Measurements from ENCODE around the gene SPATA2L. TPM values are rescaled to one million over a fixed set of nuclear protein-coding genes. Genes with fewer than 3 reads are reported as not detected.

SPATA2L gene
- total RNA-seq, 1 donor from 2014 or later: 20.0 TPM

DNA sequence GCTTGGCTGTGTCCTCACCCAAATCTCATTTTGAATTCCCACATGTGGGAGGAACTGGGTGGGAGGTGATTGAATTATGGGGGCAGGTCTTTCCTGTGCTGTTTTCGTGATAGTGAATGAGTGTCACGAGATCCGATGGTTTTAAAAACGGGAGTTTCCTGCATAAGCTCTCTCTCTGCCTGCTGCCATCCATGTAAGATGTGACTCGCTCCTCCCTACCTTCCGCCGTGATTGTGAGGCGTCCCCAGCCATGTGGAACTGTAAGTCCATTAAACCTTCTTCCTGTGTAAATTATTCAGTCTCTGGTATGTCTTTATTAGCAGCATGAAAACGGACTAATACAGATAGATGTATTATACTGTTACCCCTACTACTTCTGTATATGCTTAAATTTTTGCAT lies 40.3 kb downstream of the SPATA2L start:
- no peak for FAIRE-seq

GRCh38 chr16:89660146-89660545 lies 41.4 kb downstream of the SPATA2L start:
- FAIRE-seq: no peak

More for the DNA sequence above, 40.3 kb downstream of the SPATA2L start:
- DNase-seq (ENCODE audit: low spot score in 2 of 2): no peak

GRCh38 chr16:89658221-89658879 lies 43.2 kb downstream of the SPATA2L start:
- FAIRE-seq (no peak), DNase-seq (ENCODE audit: low spot score in 2 of 2) (no peak)

More at GRCh38 chr16:89660146-89660545, 41.4 kb downstream of the SPATA2L start:
- DNase-seq (ENCODE audit: low spot score in 2 of 2): no peak

DNA sequence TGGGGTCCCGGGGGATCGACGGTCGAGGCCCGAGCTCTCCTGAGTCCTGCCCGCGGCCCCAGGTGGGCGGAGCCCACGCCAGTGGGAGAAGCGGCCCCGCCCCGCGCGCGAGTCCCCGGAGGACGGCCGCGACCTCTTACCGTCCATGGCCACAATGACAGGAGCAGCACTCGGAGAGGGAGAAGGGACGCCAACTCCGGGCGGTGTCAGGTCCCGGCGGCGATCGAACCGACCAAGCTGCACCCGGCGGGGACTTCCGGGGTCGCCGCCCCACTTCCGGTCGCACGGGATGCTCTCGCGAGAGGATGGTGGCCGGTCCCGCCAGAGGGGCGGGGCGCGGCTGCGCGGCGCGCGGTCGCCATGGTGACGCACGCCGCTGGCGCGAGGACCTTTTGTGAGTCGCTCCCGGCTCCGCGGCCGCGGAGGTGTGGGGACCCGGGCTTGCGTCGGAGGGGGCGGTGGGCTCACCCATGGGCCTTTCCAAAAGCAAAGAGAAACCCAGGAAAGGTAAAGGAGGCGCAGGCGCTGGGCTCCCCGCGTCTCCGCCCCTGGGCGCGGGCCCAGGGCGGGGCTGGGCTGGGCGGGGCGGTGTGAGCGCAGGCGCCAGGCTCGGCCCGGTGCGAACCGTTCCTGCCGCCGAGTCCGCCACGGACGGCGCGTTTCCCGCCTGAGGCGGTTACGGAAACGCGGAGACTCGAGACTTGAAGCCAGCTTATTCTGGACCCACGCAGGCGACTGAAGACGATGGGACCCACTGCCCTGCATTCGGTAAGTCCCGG lies 43.9 kb downstream of the SPATA2L start, which contains the start of the genes CHMP1A and SPATA33:
Gene CHMP1A (minus strand): TSS at position 267 of the 779 bp plus-strand sequence. CDS start 120 bp downstream, at position 147.
Gene SPATA33 (plus strand): TSS at position 395 of the 779 bp plus-strand sequence. CDS start 76 bp downstream, at position 471.
- FAIRE-seq: no peak
- peak; percentile 98 for DNase-seq (ENCODE audit: low spot score in 2 of 2)

- no peak for FAIRE-seq
These were observed 44.9 kb downstream of the SPATA2L start for GRCh38 chr16:89656435-89657121.

DNA sequence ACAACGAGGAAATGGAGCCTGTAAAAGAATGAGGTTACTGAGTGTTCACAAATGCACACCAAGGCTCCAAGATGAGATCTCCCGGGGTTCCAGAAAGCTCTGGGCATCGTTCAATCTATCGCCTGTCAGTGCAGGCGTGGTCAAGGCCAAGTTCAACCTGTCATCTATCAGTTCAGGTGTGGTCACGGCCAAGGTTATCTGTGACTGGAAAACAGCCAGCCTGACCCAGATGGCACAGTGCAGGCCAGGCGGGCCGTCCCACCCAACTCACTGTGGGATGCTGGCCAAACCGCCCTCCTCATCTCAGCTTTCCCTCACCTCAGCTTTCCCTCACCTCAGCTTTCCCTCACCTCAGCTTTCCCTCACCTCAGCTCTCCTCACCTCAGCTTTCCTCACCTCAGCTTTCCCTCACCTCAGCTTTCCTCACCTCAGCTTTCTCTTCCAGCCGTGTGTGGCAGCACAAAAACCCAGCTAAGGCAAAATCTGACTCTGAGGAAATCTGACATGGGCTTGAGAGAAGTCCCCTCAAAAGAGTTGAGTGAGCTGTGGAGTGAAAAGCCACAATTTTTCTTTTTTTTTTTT lies 46.4 kb downstream of the SPATA2L start:
- DNase-seq (ENCODE audit: low spot score in 2 of 2) (no peak), FAIRE-seq (no peak)

More at GRCh38 chr16:89656435-89657121, 44.9 kb downstream of the SPATA2L start:
- DNase-seq (ENCODE audit: low spot score in 2 of 2): no peak

DNA sequence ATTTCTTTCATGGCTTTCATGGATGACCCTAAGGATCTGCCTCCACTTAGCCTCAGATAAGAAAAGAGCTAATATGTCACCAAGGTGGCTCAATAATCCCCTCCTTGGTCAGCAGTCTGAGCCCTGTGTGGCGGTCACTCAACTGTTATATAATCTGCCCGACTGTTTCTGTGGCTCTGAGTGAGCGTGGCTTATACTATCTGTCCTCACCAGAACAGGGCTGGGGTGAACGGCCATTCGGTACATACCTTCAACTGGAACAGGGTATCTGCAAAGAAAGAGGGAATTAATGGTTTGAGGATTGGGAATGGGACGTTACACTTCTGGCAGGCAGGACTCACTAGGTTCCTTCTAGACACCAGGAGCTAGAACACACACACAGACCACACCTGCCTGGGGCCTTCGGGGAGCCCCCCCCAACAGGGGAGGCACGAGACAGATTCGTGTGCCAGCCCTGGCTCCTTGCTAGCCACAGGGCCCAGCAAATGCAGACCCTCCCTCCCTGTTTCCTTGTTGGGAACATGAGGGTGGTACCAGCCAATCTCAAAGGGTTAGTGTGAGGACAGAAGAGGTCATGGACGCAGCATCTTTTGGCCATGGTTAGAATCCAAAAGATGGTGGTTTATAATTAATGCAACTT lies 47.7 kb downstream of the SPATA2L start:
- no peak for FAIRE-seq
- DNase-seq (ENCODE audit: low spot score in 2 of 2): no peak

DNA sequence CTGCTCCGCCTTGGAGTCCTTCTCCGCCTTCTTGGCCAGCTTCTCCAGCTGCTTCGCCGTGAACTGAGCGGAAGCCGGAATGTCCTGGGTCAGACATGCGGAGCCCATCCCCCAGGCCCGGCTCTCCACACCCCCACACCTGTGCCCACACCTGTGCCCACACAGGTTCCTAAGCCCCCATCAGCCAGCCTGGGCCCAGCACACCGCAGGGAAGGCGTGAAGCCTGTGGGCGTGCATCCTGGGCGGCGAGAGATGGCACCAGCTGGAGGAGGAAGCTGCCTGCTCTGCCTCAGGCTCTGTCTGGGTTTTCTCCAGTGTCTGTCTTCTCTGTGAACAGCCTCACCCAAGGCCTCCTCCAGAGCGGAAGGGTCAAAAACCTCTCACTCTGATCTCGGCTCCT lies 49.9 kb downstream of the SPATA2L start:
- FAIRE-seq (no peak), DNase-seq (ENCODE audit: low spot score in 2 of 2) (peak in 1 of 2 donors; percentile 51)

DNA sequence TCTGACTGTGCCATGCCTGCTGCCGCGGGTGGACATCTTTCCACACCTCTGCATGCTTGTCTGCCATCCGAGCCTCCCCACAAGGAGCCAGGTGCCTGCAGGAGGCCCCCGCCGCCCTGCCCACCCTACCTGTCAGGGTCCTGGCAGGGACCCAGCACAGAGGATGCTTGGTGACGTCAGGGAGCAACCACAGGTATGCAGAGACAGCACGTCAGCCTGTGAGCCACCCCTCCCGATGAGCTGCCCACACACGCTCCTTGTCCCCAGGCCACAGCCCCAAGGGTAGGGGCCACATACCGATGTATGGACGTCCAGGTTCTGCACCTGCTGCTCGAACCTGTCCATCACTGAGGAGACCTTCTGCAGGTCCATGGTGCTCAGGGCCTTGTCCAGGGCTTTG lies 54.6 kb downstream of the SPATA2L start:
- FAIRE-seq: no peak
- no peak for DNase-seq (ENCODE audit: low spot score in 2 of 2)

Other genes starting within 250 kb of the SPATA2L start
- gene ANKRD11, start 211.1 kb downstream of the SPATA2L start, total RNA-seq: 27.7 TPM
- gene SPG7, start 193.3 kb downstream of the SPATA2L start, total RNA-seq: 84.8 TPM
- 1,545 TPM for gene RPL13, start 141.0 kb downstream of the SPATA2L start, total RNA-seq
- 15.1 TPM for gene CPNE7, start 125.9 kb downstream of the SPATA2L start, total RNA-seq
- gene DPEP1, start 88.1 kb downstream of the SPATA2L start, total RNA-seq: 2.4 TPM
- gene CHMP1A, start 44.0 kb downstream of the SPATA2L start, total RNA-seq: 81.9 TPM
- gene SPATA33, start 43.9 kb downstream of the SPATA2L start, total RNA-seq: 7.7 TPM
- 30.6 TPM for gene CDK10, start 15.0 kb downstream of the SPATA2L start, total RNA-seq
- gene VPS9D1, start 19.2 kb upstream of the SPATA2L start, total RNA-seq: 7.7 TPM
- gene ZNF276, start 19.8 kb upstream of the SPATA2L start, total RNA-seq: 11.8 TPM
- 8.2 TPM for gene FANCA, start 114.9 kb upstream of the SPATA2L start, total RNA-seq
- gene SPIRE2, start 126.8 kb upstream of the SPATA2L start, total RNA-seq: 14.7 TPM
- 177 TPM for gene TCF25, start 171.9 kb upstream of the SPATA2L start, total RNA-seq
- 3.3 TPM for gene MC1R, start 217.2 kb upstream of the SPATA2L start, total RNA-seq
- 3,334 TPM for gene TUBB3, start 221.6 kb upstream of the SPATA2L start, total RNA-seq
- gene DEF8, start 247.1 kb upstream of the SPATA2L start, total RNA-seq: 51.8 TPM